ENCODE results near the gene PTPN20. TPM values are rescaled to one million over a fixed set of nuclear protein-coding genes. Genes with fewer than 3 reads are reported as not detected.

The PTPN20 gene
- total and polyA plus RNA-seq, 7 donors: 1.3 to 5.9 (median 4.0) TPM

GRCh38 chr10:47016564-47016963 lies 105.3 kb downstream of the PTPN20 start:
- no peak for TF ChIP-seq CTCF (IDR thresholded peaks at IDR 0.05)
- no peak for DNase-seq
- 84 to 89% (median 89%) methylated on average over 8 of the region's 8 CpGs for WGBS, 3 donors
- no peak overlapping the region for H3K4me3 ChIP-seq
- H3K36me3 ChIP-seq (ENCODE audit: insufficient read depth in 1 of 2, low read depth in 1 of 2): no peaks in the 10 kb centered on the region
- intact Hi-C loops (cut with DNase I): no loop called here
- H3K4me1 ChIP-seq: no peaks in the 10 kb centered on the region
- no peaks in the 10 kb centered on the region for H3K9me3 ChIP-seq
- H3K27me3 ChIP-seq (ENCODE audit: insufficient read depth in 3 of 3, low read length in 2 of 3): peaks cover 0 to 2% (median 0%) of the 10 kb centered on the region in 3 donors
- H3K27ac ChIP-seq: no peak overlapping the region
- ATAC-seq: no peak

DNA sequence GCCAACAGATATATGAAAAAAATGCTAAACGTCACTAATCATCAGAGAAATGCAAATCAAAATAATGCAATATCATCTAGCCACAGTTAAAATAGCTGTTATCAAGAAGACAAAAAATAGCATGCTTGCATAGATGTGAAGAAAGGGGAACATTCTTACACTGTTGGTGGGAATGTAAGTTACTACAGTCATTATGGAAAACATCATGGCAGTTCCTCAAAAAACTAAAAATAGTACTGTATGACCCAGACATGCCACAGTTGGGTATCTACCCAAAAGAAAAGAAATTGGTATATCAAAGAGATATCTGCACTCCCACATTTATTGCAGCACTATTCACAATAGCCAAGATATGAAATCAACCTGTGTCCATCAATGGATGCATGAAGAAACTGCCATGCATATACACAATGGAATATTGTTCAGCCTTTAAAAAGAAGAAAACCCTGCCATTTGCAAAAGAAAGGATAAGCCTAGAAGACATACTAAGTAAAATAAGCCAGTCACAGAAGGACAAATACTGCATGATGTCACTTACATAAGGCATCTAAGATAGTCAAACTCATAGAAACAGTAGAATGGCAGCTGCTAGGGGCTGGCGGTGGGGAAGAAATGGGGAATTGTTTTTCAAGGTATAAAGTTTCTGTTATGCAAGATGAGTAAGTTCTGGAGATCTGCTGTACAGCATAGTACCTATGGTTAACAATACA lies 107.0 kb downstream of the PTPN20 start:
- Histone ChIP-seq H3K4me3 (no peak overlapping the region), H3K9me3 (no peaks in the 10 kb centered on the region), H3K27me3 (ENCODE audit: insufficient read depth in 3 of 3, low read length in 2 of 3) (peaks cover 0 to 2% (median 0%) of the 10 kb centered on the region in 3 donors), H3K36me3 (ENCODE audit: insufficient read depth in 1 of 2, low read depth in 1 of 2) (no peaks in the 10 kb centered on the region), H3K27ac (no peak overlapping the region), H3K4me1 (no peaks in the 10 kb centered on the region)
- intact Hi-C loops (cut with DNase I): no loop called here
- no peak for TF ChIP-seq CTCF (IDR thresholded peaks at IDR 0.05)
- no peak for ATAC-seq
- no peak for DNase-seq
- 71% methylated on average over 2 of the region's 2 CpGs for WGBS, 3 donors

DNA sequence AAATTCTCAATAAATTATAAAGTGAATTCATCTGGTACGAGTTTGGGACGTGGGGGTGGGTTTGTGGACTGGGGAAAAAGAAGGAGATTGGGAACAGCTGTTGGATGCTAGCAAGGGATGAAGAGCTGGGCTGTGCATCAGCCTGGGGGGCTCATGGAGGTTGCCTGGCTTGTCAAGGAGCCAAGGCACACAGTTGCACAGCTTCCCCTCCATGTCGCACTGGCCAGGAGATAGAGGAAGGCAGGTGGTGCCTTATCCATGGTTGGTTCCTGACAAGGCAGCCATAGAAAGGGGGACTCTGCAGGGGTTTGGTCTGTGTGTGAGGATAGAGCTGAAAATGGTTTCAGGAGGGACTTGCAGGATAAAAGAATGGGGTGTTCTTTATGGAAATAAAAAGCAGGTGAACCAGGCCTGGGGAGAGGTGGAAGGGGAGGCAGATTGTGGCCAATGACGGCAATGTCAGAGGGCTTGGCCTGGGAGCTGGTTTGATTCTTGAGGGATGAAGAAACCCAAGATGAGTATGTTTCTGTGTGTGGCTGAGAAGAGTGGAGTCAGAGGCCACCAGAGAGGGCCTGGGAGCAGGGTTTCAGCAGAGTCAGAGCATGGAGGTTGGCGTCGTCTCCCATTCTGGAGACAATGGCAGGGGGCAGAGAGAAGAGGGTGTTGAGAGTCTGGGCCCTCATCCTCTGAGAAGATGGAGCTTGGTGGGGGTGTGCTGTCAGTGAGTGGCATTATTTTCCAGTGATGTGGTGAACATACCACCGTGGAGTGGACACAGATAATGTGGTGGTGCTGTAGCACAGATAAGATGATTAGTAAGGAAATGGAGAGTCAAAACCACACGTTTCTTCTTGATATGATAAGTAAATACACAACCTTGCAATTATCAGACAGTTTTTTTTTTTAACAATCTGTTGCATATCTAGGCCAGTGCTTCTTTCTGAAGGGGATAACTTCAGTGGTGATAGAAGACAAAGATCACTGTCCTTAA lies 108.2 kb downstream of the PTPN20 start:
- no peaks in the 10 kb centered on the region for H3K36me3 ChIP-seq (ENCODE audit: insufficient read depth in 1 of 2, low read depth in 1 of 2)
- peaks cover 0 to 2% (median 0%) of the 10 kb centered on the region in 3 donors for H3K27me3 ChIP-seq (ENCODE audit: insufficient read depth in 3 of 3, low read length in 2 of 3)
- 71 to 85% (median 76%) methylated on average over 8 of the region's 8 CpGs for WGBS, 3 donors
- intact Hi-C loops (cut with DNase I): loop anchor here in 1 of 2 donors (5.0 kb wide), 1 partner anchor 293 kb away; no protein-coding TSS in a partner anchor
- no peak for TF ChIP-seq CTCF (IDR thresholded peaks at IDR 0.05)
- no peak for DNase-seq
- no peaks in the 10 kb centered on the region for H3K4me1 ChIP-seq
- H3K27ac ChIP-seq: no peak overlapping the region
- no peak for ATAC-seq
- H3K9me3 ChIP-seq: no peaks in the 10 kb centered on the region
- no peak overlapping the region for H3K4me3 ChIP-seq

- ATAC-seq (no peak), DNase-seq (peak in 1 of 2 donors; percentile 57)
- intact Hi-C loops (cut with DNase I): loop anchor here in 1 of 2 donors (5.0 kb wide), 1 partner anchor 292 kb away; no protein-coding TSS in a partner anchor
- H3K27ac ChIP-seq: no peak overlapping the region
- TF ChIP-seq CTCF (IDR thresholded peaks at IDR 0.05): no peak
- H3K27me3 ChIP-seq (ENCODE audit: insufficient read depth in 3 of 3, low read length in 2 of 3): no peaks in the 10 kb centered on the region
- no peaks in the 10 kb centered on the region for H3K4me1 ChIP-seq
- 80 to 82% (median 80%) methylated on average over 5 of the region's 5 CpGs for WGBS, 3 donors
- no peaks in the 10 kb centered on the region for H3K36me3 ChIP-seq (ENCODE audit: insufficient read depth in 1 of 2, low read depth in 1 of 2)
- H3K9me3 ChIP-seq: no peaks in the 10 kb centered on the region
- H3K4me3 ChIP-seq: no peak overlapping the region
Measured at GRCh38 chr10:47020471-47020870, 109.2 kb downstream of the PTPN20 start.

Data from psoas muscle (tissue), 8 donors.